VCaP (cell line): ENCODE results near the gene SSX3.
"Not testable (repeated sequence)": the region's sequence is repeated elsewhere in the genome, so short reads cannot be mapped to it uniquely, and the experiment has no call there.

Source experiments
- H3K27ac ChIP-seq: fragments of 450-650 bp; 2 replicates; pipeline ENCODE4 v1.5.1; 2017
- TF ChIP-seq, protein P1 (sequence below): fragments of 450-650 bp; conservative IDR thresholded peaks from 2 replicates; pipeline ENCODE4 v1.5.1; 2017; ENCODE audit warnings: mild to moderate bottlenecking, moderate library complexity

The SSX3 gene

GRCh38 chrX:48356315-48357094 lies at the start of gene SSX3:
TSS of gene SSX3 (minus strand) at chrX:48356703. CDS start at chrX:48355249, 1,454 bp downstream.
- not testable (repeated sequence) for H3K27ac ChIP-seq

DNA sequence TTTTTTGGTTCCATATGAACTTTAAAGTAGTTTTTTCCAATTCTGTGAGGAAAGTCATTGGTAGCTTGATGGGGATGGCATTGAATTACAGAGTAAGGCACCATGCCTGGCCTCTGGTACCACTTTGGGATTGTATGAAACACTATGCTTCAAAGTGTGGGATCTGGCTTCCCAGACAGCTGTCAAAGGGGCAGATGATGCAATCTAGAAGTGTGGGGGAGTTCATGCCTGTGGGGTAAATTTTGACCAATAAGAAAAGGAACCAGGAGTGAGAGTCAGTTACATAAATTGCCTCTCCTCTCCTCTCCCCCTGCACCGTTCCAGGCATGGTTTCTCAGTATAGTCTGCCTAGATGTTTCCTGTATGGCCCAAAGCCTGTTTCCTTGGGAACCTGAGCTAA lies 41.3 kb upstream of the SSX3 start:
- not testable (repeated sequence) for H3K27ac ChIP-seq

GRCh38 chrX:48396931-48397330 lies 40.4 kb upstream of the SSX3 start:
- not testable (repeated sequence) for H3K27ac ChIP-seq

DNA sequence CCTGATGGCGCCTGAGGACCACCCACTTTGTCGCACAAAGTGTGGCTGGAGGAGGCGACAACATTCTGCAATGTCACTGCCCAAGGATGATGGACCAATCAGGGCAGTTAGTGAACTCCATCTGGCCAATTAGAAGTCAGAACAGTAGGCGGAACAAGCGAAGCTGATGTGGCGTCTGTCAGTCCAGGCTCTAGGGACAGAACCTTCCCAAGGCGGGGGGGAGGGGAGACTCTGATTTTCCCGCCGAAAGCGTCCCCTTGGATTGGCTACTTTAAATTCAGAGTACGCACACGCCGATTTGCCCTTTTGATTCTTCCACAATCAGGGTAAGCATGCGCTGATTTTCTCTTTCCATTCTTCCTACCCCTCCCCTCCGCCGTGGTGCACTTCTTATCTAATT lies 26.7 kb upstream of the SSX3 start, which contains the start of gene SSX4:
Gene SSX4, plus strand, starts transcription at position 301 of the 400 bp plus-strand sequence. CDS start 515 bp downstream, outside the sequence.
- not testable (repeated sequence) for H3K27ac ChIP-seq

- not testable (repeated sequence) for H3K27ac ChIP-seq
Measured at GRCh38 chrX:48370408-48370807, 13.9 kb upstream of the SSX3 start.

GRCh38 chrX:48367717-48368408 lies 11.4 kb upstream of the SSX3 start:
- not testable (repeated sequence) for H3K27ac ChIP-seq

DNA sequence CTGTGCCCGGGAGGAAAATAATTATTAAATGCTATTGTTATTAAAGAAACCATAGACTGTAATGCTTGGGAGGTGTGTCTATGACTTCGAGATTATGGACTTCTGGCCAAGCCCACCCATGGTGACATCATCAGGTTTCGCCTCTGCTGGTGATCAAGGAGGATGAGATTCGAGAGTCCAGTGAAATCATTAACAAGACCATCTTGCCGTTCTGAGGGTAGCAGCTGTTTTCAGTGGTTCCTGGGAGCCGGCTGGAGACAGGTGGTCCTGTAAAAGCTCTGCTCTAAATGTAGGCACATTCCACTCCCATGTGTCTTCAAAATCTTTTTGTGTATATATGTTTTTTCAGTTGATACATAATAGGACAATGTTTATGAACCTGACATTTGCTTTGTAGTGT lies 2.8 kb upstream of the SSX3 start:
- not testable (repeated sequence) for H3K27ac ChIP-seq

GRCh38 chrX:48357681-48358080 lies 1.2 kb upstream of the SSX3 start:
- TF ChIP-seq, protein P1, sequence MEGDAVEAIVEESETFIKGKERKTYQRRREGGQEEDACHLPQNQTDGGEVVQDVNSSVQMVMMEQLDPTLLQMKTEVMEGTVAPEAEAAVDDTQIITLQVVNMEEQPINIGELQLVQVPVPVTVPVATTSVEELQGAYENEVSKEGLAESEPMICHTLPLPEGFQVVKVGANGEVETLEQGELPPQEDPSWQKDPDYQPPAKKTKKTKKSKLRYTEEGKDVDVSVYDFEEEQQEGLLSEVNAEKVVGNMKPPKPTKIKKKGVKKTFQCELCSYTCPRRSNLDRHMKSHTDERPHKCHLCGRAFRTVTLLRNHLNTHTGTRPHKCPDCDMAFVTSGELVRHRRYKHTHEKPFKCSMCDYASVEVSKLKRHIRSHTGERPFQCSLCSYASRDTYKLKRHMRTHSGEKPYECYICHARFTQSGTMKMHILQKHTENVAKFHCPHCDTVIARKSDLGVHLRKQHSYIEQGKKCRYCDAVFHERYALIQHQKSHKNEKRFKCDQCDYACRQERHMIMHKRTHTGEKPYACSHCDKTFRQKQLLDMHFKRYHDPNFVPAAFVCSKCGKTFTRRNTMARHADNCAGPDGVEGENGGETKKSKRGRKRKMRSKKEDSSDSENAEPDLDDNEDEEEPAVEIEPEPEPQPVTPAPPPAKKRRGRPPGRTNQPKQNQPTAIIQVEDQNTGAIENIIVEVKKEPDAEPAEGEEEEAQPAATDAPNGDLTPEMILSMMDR, result no peak
- H3K27ac ChIP-seq, result no peak overlapping the region

DNA sequence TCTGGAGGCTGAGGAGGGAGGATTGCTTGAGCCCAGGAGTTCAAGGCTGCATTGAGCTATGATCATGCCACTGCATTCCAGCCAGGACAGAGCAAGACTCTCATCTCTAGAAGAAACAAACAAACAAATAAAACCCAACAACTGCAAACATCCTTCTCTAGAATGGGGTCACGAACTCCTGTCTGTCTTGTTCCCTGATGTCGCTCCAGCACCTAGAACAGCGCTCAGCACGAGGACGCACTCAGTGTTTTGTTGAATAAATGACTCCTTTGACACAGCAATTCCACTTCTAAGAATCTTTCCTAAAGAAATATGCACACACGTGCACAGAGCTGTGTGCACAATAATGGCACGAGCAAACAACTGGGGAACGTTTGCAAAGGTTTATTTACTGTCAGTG lies 10.4 kb downstream of the SSX3 start:
- not testable (repeated sequence) for H3K27ac ChIP-seq

- not testable (repeated sequence) for H3K27ac ChIP-seq
Measured at GRCh38 chrX:48313996-48314395, 42.5 kb downstream of the SSX3 start.

DNA sequence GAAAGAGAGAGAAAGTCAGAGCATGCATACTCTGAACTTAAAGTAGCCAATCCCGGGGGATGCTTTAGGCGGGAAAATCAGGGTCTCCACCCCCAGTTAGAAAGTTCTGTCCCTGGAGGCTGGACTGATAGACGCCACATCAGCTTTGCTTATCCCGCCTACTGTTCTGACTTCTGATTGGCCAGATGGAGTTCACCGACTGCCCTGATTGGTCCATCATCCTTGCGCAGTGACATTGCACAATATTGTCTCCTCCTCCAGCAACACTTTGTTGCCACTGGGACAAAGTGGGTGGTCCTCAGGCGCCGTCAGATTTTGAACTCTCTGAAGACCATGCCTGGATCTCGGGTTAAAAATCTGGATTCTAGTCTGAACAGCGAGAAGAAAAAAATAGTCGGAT lies 50.3 kb downstream of the SSX3 start:
- no peak overlapping the region for H3K27ac ChIP-seq
- TF ChIP-seq, protein P1, result no peak
